Lung (tissue), 12 donors: ENCODE data around the gene ADAM12. TPM values are rescaled to one million over a fixed set of nuclear protein-coding genes. Genes with fewer than 3 reads are reported as not detected.

Source experiments
- ATAC-seq: fragments of 200-7000 bp; cut with Tn5 transposase; one replicate; pipeline ENCODE4 v1.9.1; 2020; ENCODE audit warnings: moderate number of reproducible peaks; ENCODE audit not compliant: insufficient read depth, low FRiP score
- DNase-seq, 3 donors: peaks; one replicate each; pipeline ENCODE4 v3.0.0-alpha.2; 2013 to 2017
- H3K27ac ChIP-seq, 2 donors: one replicate each; pipeline ENCODE4 v1.5.1; 2013; ENCODE audit warnings: mild to moderate bottlenecking in 2 of 2, moderate library complexity in 2 of 2, control low read depth in 1 of 2, inconsistent platforms in 1 of 2, low read depth in 1 of 2, low read length in 1 of 2
- H3K27me3 ChIP-seq, 3 donors: one replicate each; pipeline ENCODE4 v1.5.1; 2013; ENCODE audit warnings: low read length in 2 of 3; ENCODE audit not compliant: control insufficient read depth in 3 of 3, insufficient read depth in 3 of 3
- H3K36me3 ChIP-seq, 4 donors: one replicate each; pipeline ENCODE4 v1.5.1; 2013; ENCODE audit warnings: low read length in 4 of 4, mild to moderate bottlenecking in 1 of 4, moderate library complexity in 1 of 4; ENCODE audit not compliant: control insufficient read depth in 4 of 4, insufficient read depth in 4 of 4
- H3K4me1 ChIP-seq, 5 donors: one replicate each; pipeline ENCODE4 v1.5.1; 2013; ENCODE audit warnings: low read length in 5 of 5, mild to moderate bottlenecking in 2 of 5, moderate library complexity in 1 of 5; ENCODE audit not compliant: control insufficient read depth in 5 of 5, insufficient read depth in 5 of 5
- H3K4me3 ChIP-seq: one replicate; pipeline ENCODE4 v1.5.1; 2013; ENCODE audit warnings: mild to moderate bottlenecking, control low read depth, moderate library complexity
- H3K9ac ChIP-seq, 2 donors: one replicate each; pipeline ENCODE4 v1.5.1; 2013; ENCODE audit warnings: low read length in 2 of 2, control low read depth in 1 of 2; ENCODE audit not compliant: insufficient read depth in 1 of 2
- H3K9me3 ChIP-seq, 4 donors: one replicate each; pipeline ENCODE4 v1.5.1; 2013; ENCODE audit warnings: low read length in 3 of 4, mild to moderate bottlenecking in 1 of 4, moderate library complexity in 1 of 4; ENCODE audit not compliant: control insufficient read depth in 4 of 4, insufficient read depth in 3 of 4
- WGBS, 2 donors: extraction: QIAGEN DNeasy Blood & Tissue Kit; methylation state at CpG; one replicate each; pipeline ENCODE4 v1.1.7; 2013; 5-methylcytosine and 5-hydroxymethylcytosine counted together
- polyA plus RNA-seq, 2 donors: library from polyadenylated mRNA; stranded (reverse); fragments of 200-250 nt; gene quantifications; one replicate each; pipeline ENCODE4 v1.2.1, GENCODE V29; 2013
- total RNA-seq, 2 donors: library from RNA; depleted of rRNA in 1 of 2; stranded (reverse); fragments of >200 nt in 1 of 2; gene quantifications; one replicate each; pipeline ENCODE4 v1.2.1, GENCODE V29; 2014 to 2021
- TF ChIP-seq, protein P1 (sequence below): IDR thresholded peaks from 2 replicates; pipeline ENCODE4 v1.5.1; 2012; ENCODE audit warnings: mild to moderate bottlenecking; ENCODE audit errors: control extremely low read depth, extremely low read depth
- donor health status: control.
- donor health status: control.
- donor health status: Bipolar disorder and iron deficiency.
- donor health status: healthy.
- donor health status: DM: yes; HTN: yes; CAD: no.

The ADAM12 gene
- total and polyA plus RNA-seq, 4 donors, result 0.16 to 5.8 (median 0.85) TPM

DNA sequence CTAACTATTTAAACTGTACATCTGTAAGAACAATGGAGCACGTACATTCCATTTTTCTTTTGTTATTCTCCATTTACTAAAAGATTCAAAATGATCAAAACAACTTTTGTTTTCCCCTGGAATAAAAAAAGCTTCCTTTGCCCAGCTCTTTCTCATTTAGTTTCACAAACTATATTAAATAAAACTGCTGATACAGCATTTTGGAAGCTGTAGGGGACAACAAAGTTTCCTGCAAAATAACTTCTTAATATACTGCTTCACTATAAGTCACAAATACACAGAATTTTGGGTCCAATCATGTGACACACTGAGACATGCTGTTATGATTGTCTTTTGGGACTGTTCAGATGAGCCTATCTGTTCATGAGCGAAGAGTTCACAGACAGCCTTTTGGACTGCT, 222.4 kb downstream of the ADAM12 start:
- Histone ChIP-seq H3K9ac (no peak overlapping the region), H3K27ac (no peak overlapping the region), H3K9me3 (peaks cover 0 to 4% (median 0%) of the 10 kb centered on the region in 4 donors), H3K4me1 (peaks cover 0 to 16% (median 0%) of the 10 kb centered on the region in 5 donors), H3K4me3 (no peak overlapping the region), H3K36me3 (no peaks in the 10 kb centered on the region), H3K27me3 (no peaks in the 10 kb centered on the region)
- WGBS, 2 donors, result 91 to 93% methylated on average over 2 of the region's 2 CpGs
- DNase-seq (peak in 1 of 3 donors; percentile 60), ATAC-seq (no peak)
- TF ChIP-seq, protein P1, sequence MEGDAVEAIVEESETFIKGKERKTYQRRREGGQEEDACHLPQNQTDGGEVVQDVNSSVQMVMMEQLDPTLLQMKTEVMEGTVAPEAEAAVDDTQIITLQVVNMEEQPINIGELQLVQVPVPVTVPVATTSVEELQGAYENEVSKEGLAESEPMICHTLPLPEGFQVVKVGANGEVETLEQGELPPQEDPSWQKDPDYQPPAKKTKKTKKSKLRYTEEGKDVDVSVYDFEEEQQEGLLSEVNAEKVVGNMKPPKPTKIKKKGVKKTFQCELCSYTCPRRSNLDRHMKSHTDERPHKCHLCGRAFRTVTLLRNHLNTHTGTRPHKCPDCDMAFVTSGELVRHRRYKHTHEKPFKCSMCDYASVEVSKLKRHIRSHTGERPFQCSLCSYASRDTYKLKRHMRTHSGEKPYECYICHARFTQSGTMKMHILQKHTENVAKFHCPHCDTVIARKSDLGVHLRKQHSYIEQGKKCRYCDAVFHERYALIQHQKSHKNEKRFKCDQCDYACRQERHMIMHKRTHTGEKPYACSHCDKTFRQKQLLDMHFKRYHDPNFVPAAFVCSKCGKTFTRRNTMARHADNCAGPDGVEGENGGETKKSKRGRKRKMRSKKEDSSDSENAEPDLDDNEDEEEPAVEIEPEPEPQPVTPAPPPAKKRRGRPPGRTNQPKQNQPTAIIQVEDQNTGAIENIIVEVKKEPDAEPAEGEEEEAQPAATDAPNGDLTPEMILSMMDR, result no peak

DNA sequence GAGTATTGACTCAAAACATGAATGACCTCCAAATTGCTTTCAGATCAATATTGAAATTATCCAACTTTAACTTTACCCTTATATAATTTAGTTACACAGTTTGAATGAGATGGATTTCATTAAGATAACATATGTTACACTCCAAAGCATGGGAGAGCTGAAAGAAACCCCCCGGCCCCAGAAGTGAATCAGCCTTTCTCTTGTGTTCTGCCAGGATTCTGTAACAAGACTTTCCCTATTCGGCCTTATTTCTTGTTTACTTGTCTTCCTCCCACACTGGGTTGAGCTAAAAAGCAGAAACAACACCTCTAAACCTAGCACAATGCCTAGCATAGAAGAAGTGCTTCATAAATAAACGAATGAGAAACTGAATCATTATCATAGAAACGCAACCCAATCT, 224.8 kb downstream of the ADAM12 start:
- no peak for ATAC-seq
- Histone ChIP-seq H3K9ac (no peak overlapping the region), H3K9me3 (peaks cover 0 to 4% (median 0%) of the 10 kb centered on the region in 4 donors), H3K27me3 (no peaks in the 10 kb centered on the region), H3K4me3 (no peak overlapping the region), H3K27ac (no peak overlapping the region), H3K36me3 (no peaks in the 10 kb centered on the region), H3K4me1 (peaks cover 0 to 7% (median 0%) of the 10 kb centered on the region in 5 donors)
- no peak for DNase-seq
- TF ChIP-seq, protein P1, result no peak
- WGBS, 2 donors, result 92% methylated on average over 4 of the region's 4 CpGs

DNA sequence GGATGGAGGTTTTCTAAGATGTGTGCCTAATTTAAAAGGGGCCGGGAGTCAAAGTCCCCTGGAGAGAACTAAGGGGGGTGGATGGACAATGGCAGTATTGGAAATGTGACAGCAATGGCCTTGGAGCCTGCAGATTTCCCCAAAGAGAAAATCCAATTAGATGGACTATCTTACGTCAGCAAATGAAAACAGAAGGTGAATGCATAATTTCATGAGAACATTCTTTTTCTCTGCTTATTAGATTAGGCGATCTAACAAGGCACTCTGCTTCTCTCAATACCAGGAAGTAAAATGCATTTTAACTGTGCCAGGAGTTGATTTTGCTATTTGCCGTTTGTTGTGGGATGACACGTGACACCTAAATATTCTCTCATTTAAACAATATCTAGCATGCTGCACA, 226.6 kb downstream of the ADAM12 start:
- no peak for ATAC-seq
- peaks cover 0 to 10% (median 4%) of the 10 kb centered on the region in 5 donors for H3K4me1 ChIP-seq

More for the DNA sequence above, 226.6 kb downstream of the ADAM12 start:
- H3K9ac ChIP-seq, result no peak overlapping the region
- H3K27ac ChIP-seq, result no peak overlapping the region
- H3K9me3 ChIP-seq, result peaks cover 0 to 6% (median 0%) of the 10 kb centered on the region in 4 donors
- H3K27me3 ChIP-seq, result no peaks in the 10 kb centered on the region
- no peaks in the 10 kb centered on the region for H3K36me3 ChIP-seq
- H3K4me3 ChIP-seq, result no peak overlapping the region
- TF ChIP-seq, protein P1, result no peak
- DNase-seq, result no peak
- 65 to 69% methylated on average over 5 of the region's 5 CpGs for WGBS, 2 donors
